Astrocyte of the hippocampus (primary cell): Measurements from ENCODE around the gene IL3.

Experiments
- DNase-seq: peaks from one replicate; pipeline ENCODE4 v3.0.0; 2011; ENCODE audit warnings: low read depth, low spot score

Gene IL3, protein sequence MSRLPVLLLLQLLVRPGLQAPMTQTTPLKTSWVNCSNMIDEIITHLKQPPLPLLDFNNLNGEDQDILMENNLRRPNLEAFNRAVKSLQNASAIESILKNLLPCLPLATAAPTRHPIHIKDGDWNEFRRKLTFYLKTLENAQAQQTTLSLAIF

DNA sequence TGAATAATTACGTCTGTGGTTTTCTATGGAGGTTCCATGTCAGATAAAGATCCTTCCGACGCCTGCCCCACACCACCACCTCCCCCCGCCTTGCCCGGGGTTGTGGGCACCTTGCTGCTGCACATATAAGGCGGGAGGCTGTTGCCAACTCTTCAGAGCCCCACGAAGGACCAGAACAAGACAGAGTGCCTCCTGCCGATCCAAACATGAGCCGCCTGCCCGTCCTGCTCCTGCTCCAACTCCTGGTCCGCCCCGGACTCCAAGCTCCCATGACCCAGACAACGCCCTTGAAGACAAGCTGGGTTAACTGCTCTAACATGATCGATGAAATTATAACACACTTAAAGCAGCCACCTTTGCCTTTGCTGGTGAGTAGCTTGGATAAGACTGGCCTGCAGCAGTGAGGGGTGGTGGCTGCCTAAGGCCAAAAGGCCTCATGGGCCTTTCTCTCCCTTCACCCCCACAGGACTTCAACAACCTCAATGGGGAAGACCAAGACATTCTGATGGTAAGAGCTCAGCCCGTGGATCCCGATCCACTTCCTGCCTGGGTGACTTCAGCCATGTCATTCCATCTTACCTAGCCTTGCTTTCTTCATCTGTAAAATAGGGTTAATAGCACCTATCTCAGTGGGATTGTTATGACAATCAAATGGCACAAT, at the start of gene IL3:
IL3 (plus strand) TSS at position 155 of the 661 bp plus-strand sequence; CDS start at position 207, 52 bp downstream.
- no peak for DNase-seq

DNA sequence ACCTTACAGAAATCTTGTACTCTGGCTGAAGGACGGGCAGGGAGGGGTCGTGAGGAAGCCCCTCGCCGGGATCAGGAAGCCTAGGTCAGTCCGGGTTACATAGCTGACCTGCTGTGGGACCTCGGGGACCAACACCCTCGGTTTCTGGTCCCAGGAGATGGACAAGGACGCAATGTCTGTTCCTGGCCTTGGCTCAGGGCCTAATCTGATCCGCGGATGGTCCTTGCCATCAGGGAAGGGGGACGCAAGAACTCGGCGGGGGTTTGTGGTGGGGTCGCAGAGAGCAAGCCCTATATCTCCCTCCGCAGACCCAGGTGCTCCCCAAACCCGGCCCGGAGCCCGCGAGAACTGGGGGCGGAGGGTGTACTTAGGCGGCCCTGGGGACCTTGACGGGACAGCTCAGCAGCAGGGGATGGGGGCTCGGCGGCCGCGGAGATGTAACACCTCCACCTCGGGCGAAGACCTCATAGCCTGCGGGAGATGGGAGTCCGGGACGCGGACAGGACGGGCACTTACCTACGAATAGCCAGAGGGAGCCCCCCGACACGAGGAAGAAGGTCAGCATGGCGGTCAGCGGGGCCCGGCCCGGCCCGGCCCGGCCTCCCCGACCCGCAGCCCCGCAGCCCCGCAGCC, 49.4 kb upstream of the IL3 start:
- no peak for DNase-seq

DNA sequence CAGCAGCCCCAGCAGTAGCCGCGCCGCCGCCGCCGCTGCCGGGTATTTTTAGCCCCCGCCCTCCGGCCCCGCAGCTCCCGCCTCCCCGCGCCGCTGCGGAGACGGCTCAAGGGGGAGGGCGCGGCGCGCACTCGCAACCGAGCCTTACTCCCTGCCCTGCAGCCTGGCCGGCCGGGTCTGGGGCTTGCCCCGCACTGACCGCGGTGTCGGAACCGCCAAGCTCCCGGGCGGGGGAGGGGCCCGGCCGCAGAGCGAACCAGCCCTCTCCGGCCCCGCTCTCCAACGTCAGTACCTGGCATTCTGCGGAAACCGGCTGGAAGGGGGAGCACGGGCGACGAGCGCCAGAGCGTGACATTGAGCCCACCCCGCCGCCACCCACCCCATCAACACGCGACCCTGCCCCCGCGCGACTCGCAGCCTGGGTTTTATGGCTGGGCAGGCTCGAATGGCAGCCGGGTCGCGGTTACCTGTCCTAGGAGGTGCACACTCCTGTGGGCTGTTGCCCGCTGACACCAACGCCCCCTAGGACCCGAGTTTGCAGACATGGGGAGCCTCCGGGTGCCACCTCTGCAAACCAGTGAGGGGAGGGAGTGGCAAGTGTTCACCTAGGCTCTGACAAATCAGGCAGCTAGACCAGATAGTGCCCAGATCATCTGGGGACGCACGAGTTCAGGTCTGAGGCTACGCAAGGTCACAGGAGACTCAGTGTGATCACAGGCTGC, 48.7 kb upstream of the IL3 start, which contains the start of gene ACSL6:
ACSL6 (minus strand) TSS at position 37 of the 722 bp plus-strand sequence. CDS start 105 bp downstream, outside the sequence.
- DNase-seq: peak; percentile 35

DNA sequence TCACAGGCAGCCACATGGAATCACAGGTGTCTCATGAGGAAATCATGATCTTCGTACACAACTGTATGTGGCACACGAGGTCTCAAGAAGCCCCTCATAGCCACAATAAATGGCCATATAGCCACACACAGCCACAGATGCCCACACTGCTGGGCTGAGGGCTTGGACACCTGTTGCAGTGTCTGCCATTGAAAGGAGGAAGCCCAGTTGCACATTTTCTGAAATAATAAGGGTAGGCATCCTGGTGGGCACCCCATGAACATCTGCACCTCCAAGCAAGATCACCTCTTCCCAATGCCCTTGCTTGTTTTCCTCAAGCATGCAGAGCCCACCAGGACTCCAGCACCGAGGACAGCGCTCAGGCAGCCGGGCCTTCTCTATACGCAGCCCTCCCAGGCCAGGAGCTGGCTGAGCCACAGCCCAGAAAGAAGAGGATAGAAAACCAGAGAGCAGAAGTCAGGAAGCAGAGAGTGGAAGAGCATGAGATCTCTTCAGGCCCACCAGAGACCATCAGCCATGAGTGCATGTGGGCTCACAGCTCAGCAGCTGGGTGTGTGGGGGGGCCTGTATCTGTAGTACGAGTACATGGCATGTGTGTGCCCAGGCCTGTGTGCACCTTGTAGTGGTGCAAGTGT, 48.0 kb upstream of the IL3 start:
- peak; percentile 90 for DNase-seq

DNA sequence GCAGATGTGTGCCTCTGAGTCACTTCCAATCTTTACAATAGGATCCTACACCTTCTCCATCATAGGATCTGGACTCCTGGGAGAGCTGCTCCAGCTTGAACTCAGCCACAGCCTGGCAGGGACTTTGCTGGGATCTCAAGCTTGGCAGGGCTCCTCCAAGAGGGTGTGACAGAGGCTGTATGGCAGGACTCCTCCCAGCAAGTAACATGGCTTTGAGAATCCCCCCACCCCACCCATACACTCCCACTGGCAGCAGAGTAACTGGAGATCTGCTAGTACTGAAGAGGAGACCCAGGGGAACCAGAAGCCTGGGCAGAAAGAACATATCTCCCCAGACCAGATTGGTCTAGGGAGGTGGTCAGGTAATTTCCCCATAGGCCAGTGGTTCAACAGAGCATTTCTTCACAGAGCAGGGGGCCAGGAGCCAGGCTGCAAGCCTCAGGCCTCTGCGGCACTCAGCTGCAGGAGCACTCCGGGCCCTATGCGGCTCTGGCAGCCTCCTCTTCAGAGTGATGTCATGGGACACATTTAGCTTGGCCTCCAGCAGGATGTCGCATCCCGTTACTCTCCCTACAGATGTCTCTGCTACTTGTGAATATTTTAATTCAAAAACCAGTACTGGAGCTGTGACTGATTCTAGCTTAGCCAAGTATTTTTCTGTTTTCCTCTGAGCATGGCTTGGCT, 47.3 kb upstream of the IL3 start:
- no peak for DNase-seq

DNA sequence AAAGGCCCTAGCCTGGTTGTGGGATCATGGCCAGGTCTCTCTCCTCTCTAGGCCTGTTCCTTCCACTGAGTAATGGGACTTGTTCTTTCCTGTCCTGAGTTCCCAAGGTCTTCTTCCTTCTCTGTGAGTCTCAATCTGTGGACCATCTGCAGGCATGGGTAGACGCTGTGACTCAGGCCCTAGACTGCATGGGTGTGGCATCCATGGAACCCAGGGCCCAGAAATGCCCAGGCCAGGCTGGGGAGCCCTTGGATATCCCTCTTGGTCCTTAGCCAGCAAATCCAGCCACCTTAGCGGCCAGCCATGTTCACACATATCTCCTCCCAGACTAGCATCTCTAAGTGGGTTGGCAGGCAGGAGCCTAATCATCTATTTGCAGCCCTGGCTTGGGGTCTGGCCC, 46.7 kb upstream of the IL3 start:
- no peak for DNase-seq

DNA sequence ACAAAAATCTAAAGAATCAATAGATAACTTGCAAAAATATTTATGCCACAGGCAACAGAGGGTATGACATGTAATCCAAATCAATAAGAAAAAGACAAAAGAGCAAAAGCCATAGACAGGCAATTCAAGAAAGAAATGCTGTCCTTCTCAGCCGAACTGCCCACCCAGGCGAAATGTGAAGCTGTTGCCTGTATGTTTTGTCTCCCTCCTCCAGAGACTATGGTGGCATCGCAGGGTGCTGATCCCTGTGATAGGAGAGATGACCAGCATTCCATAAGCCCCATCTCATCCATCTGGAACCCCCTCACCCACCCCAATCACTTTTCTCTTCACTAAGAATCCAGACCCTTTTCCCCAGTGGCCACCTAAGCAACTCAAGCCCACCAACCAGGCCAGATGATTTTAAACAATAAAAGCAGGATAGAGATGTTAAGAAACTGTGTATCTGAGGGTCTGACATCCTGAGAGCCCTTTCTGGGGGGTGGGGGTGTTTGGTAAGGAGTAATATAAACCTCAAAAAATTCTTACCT, 43.7 kb upstream of the IL3 start:
- no peak for DNase-seq

DNA sequence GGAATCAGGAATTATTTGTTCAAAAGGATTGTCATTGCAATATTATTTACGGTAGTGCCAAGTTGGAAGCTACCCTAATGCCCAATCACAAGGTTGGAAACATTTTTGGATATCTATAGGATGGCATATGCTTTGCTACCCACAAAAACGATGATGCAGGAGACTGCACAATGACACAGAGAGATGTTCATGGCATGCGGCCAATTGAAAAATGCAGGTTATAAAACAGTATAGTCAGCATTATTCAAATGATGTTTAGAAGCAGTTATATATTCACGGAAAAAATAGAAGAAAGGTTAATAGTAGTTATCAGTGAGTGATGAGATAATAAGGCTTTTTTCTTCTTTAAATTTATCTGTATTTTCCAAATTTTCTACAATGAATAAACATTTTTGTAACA, 43.1 kb upstream of the IL3 start:
- DNase-seq: no peak

DNA sequence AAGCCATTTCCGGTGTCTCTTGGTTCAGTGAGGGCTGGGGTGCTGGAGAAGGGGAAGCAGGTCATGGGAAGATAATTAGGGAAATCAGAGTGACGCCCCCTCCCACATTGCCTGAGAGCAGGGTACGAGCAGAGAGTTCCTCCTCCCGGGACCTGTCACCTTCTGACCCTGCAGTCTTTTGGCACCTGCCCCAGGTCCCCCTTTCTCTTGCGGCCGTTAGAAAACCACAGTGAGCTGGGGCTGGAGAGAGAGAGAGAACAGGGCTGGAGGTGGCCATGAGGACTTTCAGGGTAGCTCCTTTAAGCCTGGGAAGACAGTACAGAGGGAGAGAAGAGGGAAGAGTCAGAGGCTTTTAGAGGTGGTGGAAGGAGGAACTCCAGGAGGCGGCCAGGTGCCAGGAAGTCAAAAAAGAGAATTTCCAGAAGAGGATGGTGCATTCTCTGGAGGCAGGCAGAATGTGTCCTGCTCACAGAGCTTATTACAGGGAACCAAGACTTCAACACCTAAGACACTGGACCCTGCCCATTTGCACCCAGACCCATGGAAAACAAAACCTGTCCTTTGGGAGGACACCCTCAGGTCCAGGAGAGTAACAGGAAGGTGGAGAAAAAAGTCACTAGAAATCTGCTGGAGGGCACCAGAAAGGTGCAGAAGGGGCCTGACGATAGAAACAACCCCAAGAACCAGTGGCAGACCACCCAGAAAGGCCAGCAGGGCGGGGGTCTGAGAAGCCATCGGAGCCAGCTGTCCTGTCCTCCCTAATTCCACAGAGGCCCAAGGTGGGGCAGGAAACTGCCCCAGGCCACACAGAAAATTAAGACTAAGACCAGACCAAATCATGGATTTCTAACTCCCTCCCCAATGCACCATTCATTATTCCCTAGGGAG, 42.5 kb upstream of the IL3 start:
- no peak for DNase-seq

DNA sequence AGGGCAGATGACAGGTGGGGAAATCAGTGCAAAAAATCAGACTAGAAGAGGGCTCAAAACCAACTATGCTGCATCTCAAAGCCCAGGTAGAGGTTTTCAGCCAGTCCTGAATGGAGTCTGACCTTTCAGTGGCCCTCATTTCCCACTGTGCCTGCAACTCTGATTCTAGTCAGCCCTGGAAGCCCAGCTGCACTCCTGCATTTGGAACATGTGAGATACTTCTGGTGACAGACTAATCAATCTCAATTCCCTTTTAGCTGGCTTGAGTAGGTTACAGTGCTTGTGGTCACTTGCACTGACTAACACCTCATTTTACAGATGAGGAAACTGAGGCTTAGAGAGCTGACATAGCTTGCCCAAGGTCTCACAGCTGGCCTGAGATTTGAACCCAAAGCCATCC, 41.1 kb upstream of the IL3 start:
- DNase-seq: no peak

DNA sequence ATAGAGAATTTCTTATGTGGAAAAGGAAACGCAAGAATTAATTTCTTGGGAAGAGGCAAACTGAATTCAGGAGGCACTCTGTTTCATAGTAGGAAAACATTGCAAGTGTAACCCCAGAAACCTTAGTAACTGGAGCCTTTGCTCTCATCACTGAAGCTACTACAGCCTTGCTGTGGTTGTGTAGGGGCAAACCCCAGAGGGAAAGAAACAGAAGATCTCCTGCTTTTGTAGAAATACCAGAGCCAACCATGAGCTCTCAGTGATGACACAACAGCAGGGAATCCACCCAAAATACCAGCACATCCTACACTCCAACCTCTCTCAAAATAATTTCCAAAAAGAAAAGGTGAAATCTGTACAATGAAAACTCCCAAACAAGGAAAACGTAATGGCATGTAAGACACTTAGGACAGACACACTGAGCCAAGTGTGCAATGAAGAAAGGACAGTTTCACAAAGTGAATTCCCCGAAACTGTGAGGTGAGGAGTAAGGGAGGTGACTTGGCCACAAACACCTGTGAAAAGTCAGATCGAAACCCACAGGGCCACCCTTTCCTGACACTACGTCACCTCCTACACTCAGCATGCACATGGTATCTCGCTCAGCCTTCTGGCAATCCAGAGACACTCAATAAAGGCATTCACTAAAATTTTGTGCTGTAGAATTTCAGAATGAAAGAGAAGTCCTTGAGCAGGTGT, 40.4 kb upstream of the IL3 start:
- DNase-seq: no peak

DNA sequence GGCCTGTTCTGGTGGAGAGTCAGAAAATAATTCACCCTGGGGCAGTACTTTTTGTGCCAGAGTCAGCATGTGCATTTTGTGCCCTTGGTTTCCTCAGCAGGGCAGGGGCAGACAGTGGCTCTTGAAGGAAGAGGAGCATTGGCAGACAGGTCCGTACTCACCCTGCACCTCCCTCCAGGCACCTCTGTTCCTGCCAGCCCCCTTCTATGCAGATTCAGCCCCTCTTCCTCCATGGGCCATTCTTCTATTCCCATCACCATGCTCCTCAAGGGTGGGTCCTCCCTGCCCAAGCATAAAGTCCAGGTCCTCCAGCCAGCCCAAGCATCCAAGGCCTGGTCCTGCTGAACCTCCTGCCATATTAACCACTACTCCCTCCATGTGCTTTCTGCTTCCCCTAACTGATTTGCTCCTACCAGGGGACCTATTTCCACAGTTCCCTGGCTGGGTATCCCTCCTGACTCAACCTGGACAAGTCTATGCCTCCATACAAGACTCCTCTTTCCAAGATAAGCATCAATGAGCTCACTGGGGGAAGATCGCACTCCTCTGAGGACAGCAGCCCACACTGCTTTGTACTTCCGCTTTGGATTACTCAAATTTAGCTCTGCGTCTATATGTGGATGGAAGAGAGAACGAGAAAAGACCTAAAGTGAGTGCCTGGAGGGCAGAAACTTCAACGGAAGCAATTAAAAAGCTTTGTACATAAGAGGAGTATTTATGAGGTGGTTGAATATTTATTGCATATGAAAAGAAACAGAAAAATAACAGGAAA, 39.7 kb upstream of the IL3 start:
- DNase-seq: no peak

DNA sequence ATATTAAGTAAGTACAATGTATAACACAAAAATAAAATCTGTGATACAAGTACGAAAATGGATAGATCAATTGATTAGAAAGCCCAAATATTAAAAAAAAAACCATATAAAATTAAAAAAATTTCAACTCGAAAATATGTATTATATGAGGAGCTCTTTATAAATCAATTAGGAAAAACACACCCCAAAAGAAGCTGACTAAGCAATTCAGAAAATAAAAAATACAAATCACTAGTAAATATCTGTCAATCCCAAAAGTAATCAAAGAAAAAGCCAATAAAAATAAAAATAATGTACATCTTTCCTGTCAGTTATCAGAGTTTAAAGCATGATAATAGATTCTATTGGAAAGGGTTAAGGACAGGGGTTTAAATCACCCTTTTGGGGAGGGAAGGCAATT, 38.8 kb upstream of the IL3 start:
- no peak for DNase-seq

DNA sequence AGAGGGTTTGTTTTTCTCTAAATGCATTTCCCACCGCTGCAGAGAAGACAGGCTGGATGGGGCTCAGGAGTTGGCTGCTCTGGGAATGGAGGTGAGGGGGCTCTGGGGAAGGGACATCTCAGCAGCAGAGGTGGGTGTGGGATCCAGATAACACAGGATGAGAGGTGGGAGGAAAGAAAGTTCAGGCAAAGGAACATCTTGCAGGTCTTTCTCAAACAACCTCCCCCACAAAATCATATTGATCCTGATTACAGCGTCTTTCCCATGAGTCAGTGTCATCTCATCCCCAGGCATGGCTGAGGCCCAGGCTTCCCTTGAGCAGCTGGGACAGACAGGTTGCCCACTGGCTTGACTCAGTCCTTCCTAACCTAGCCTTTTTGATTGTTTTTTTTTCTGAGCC, 37.7 kb upstream of the IL3 start:
- DNase-seq: no peak

DNA sequence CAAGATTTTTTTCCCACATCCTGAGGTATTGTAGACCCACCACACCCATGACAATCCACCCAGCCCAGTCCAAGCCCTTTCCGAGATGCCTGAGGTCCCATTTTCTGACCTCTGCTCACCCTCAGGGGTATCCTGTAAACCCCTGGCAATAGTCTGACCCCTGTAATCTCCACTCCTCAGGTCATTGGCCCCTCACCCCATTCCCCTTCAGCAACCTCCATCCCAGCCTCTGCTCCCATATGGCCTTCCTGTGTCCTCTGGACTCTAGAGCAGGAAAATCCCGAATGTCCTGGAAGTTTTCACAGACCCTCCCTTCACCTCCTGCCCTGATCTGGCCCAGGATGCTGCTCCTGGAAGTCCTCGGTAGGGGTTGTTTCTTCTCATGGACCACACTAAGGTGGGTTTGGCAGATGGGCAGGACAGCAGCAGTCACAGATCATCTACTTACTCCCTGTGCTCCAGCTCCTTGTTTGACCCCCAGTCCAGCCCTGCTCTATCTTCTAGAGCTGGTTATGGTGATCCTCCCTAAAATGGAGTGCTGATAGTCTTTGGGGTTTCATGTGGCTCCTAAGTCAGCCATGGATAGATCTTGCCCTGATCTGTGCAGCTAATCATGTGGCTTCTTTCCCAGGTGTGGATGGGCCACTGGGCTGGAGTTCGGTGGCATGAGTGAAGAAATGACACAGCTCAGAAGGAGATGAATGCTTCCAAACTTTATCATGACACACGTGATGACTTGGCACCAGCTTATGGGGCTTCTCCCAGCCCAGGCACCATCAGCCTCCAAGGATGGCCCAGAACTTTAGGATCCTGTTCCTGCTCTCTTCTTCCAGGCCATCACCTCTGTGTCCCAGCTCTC, 37.0 kb upstream of the IL3 start:
- DNase-seq: no peak

DNA sequence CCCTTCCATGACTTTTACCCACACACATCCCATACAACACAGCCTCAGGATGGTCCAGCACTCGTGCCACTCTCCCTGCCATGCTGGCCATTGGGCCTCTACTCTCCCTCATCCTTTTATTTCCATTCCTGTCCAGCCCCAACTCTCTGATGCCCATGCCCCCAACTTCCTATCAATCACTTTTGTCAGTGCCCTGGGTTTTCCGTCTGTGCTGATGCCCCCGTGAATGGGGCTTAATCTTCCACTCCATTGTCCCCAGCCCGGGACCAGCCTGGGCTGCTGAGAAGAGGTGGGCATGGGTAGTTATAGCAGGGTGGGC, 36.4 kb upstream of the IL3 start:
- no peak for DNase-seq

DNA sequence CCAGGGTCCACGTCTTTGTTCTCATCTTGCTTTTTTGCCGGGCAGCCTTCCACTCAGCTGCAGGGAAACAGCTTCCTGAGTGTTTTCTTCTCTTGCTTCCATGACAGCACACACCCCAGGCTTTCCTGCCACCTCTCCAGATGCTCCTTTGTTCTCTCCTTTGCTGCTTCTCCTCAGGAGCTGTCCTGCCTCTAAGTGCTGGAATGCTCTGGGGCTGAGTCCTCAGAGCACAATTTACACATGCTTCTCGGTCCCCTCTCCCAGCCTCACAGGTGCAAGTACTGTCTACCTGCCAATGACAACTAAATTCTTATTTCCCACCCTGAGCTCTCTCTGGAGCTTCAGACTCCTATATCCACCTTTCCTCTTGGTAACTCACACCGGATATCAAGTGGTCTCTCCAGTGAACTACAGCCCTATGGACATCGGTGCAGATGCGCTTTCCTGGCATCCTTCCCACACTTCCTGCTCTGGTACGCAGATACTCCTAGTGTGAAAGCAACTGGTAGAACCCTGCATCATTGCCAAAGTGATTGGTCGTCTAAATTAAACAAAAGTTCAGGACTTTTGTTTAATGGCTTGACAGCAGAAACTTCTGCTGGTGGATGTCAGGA, 35.6 kb upstream of the IL3 start:
- no peak for DNase-seq
